Right lobe of liver (tissue), 4 donors: ENCODE data around the gene ATG5.

Source experiments
- POLR2A ChIP-seq: fragments of 450-650 bp; IDR thresholded peaks from one replicate; pipeline ENCODE4 v1.6.1; 2017; ENCODE audit warnings: antibody characterized with exemption, mild to moderate bottlenecking
- TF ChIP-seq, protein P1 (sequence below), 4 donors: fragments of 200-600 bp in 3 of 4; fragments of 450-650 bp in 1 of 4; IDR thresholded peaks; one replicate each; pipeline versions ENCODE4 v1.5.1 to v1.8.0; 2016 to 2022; ENCODE audit warnings: antibody characterized with exemption in 4 of 4, mild to moderate bottlenecking in 2 of 4
- donor health status: DM: no; HTN: no; CAD: no.
- donor health status: DM: no; HTN: no; CAD: no.
- donor health status: DM: no; HTN: yes; CAD: no.

DNA sequence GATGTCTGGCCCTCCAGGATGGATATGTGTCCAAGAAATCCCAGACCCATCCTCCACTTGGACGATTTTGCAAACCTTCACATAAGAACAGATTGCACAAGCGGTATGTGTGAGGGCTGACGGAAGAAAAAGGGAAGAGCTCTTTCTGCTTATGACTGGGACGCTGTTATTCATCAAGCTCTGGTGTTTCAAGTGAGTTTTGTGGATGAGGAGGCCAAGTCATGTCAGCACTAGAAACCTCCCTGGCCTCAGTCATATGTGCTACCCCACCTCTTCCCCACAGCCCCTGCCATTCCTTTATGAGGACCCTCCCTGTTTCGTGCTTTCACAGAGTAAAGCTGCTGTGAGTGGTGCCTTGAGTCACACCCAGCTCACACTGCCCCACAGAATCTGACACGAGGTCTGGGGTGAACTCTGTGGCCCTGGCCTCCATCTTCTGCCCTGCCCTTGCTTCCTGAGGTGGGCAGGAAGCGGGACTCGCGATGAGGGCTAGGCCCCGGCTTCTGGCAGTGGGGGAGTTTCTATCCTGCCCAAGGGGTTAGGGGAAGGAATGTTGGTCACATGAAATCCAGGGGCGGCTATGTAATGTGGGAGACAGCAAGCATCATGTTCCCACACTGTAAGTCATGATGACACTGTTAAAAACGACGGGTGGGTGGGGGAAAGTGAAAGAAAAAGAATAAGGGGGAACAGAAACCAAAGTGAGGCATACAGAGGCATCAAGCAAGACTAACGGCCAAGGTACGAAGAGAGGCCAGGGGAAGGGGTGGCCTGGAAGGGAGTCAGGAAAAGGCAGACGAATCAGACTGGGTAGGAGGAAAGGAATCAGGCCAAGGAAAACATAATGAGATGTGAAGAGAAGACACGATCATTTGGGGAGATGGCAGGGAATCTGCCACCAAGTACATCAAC lies 161.3 kb downstream of the ATG5 start:
- TF ChIP-seq, protein P1, sequence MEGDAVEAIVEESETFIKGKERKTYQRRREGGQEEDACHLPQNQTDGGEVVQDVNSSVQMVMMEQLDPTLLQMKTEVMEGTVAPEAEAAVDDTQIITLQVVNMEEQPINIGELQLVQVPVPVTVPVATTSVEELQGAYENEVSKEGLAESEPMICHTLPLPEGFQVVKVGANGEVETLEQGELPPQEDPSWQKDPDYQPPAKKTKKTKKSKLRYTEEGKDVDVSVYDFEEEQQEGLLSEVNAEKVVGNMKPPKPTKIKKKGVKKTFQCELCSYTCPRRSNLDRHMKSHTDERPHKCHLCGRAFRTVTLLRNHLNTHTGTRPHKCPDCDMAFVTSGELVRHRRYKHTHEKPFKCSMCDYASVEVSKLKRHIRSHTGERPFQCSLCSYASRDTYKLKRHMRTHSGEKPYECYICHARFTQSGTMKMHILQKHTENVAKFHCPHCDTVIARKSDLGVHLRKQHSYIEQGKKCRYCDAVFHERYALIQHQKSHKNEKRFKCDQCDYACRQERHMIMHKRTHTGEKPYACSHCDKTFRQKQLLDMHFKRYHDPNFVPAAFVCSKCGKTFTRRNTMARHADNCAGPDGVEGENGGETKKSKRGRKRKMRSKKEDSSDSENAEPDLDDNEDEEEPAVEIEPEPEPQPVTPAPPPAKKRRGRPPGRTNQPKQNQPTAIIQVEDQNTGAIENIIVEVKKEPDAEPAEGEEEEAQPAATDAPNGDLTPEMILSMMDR (IDR thresholded peaks at IDR 0.05): no peak
- no peak for TF ChIP-seq POLR2A
